Activated CD4-positive, alpha-beta T cell treated with anti-CD3 and anti-CD28 coated beads for 48 hours (primary cell): Measurements from ENCODE around the gene LRCOL1.

Experiments
- DNase-seq: peaks from one replicate; pipeline ENCODE4 v3.0.0-alpha.2; 2020

Gene LRCOL1

GRCh38 chr12:132618683-132619043 is 8.3 kb upstream of the LRCOL1 start, which contains the start of gene P2RX2:
P2RX2 (plus strand) TSS chr12:132618776; CDS start chr12:132618817, 41 bp downstream.
- DNase-seq: no peak

GRCh38 chr12:132617822-132618682 is 7.7 kb upstream of the LRCOL1 start:
- no peak for DNase-seq

GRCh38 chr12:132617135-132617701 is 6.8 kb upstream of the LRCOL1 start:
- DNase-seq: no peak

- no peak for DNase-seq
Observed at GRCh38 chr12:132615579-132616038, 5.2 kb upstream of the LRCOL1 start.

- peak; percentile 87 for DNase-seq
Observed at GRCh38 chr12:132614861-132615578, 4.6 kb upstream of the LRCOL1 start.

GRCh38 chr12:132614029-132614428 is 3.6 kb upstream of the LRCOL1 start:
- DNase-seq: no peak

GRCh38 chr12:132611620-132612019 is 1.2 kb upstream of the LRCOL1 start:
- DNase-seq: no peak

GRCh38 chr12:132610866-132611602 is 652 bp upstream of the LRCOL1 start:
- no peak for DNase-seq

GRCh38 chr12:132608231-132609171 is 1.9 kb downstream of the LRCOL1 start:
- DNase-seq: no peak

GRCh38 chr12:132606927-132607326 is 3.5 kb downstream of the LRCOL1 start:
- no peak for DNase-seq

- no peak for DNase-seq
Observed at GRCh38 chr12:132606466-132606865, 3.9 kb downstream of the LRCOL1 start.

GRCh38 chr12:132605892-132606291 is 4.5 kb downstream of the LRCOL1 start:
- DNase-seq: no peak

GRCh38 chr12:132604668-132605441 is 5.5 kb downstream of the LRCOL1 start:
- no peak for DNase-seq

GRCh38 chr12:132604151-132604618 is 6.2 kb downstream of the LRCOL1 start:
- DNase-seq: no peak

GRCh38 chr12:132603240-132604150 is 6.9 kb downstream of the LRCOL1 start:
- DNase-seq: no peak

- DNase-seq: no peak
Observed at GRCh38 chr12:132602572-132603239, 7.7 kb downstream of the LRCOL1 start.

- DNase-seq: no peak
Observed at GRCh38 chr12:132601171-132601883, 9.1 kb downstream of the LRCOL1 start.
